K562 (cell line): ENCODE data around the gene TLE7. TPM values are rescaled to one million over a fixed set of nuclear protein-coding genes. Genes with fewer than 3 reads are reported as not detected.

ENCODE experiments used
- ATAC-seq: fragments of 200-7000 bp; cut with Tn5 transposase; 3 replicates; pipeline ENCODE4 v1.9.1; 2020; ENCODE audit warnings: moderate library complexity
- BruUV-seq: library from RNA; stranded (reverse); fragments of 400-500 nt; replicated peaks from 2 replicates; lab custom pipeline; 2021; lab: Mats Ljungman, UMichigan
- CTCF ChIA-PET: fragments of 300-600 bp; formaldehyde crosslinking; extraction: SDS; loops from one replicate; lab custom pipeline; 2021; ENCODE audit warnings: low intra/inter-chr PET ratio; lab: Yijun Ruan, JAX
- POLR2A ChIA-PET: fragments of 300-600, 350-650 bp; sonication (Branson Sonifier 250); formaldehyde crosslinking; extraction: SDS; loops from one replicate; lab custom pipeline; 2021; ENCODE audit warnings: antibody characterized with exemption, inconsistent platforms; lab: Yijun Ruan, JAX
- DNase-seq, 4 experiments: peaks; one replicate each; pipeline versions ENCODE4 v3.0.0 to v3.0.0-alpha.2; 2011 to 2018; ENCODE audit warnings: low spot score in 3 of 4, mixed read lengths in 3 of 4; ENCODE audit errors: extremely low read depth in 1 of 4
- FAIRE-seq: peaks from 2 replicates; lab custom pipeline; 2011; peaks lifted over from hg19 to GRCh38; lab: Jason Lieb, UNC
- H2AFZ ChIP-seq: 2 replicates; pipeline ENCODE4 v1.6.0; 2011; ENCODE audit warnings: low read depth, low read length, control low read depth, inconsistent platforms
- H3K27ac ChIP-seq: fragments of 200-600 bp; 3 replicates; pipeline ENCODE4 v1.8.0; 2011; ENCODE audit warnings: low read depth, mild to moderate bottlenecking, control low read depth, inconsistent platforms, low read length, moderate library complexity, mixed read lengths; ENCODE audit errors: extremely low read depth
- H3K27me3 ChIP-seq, 2 experiments: fragments of 300-600 bp in 1 of 2; 2 replicates in 1 of 2; 3 replicates in 1 of 2; pipeline versions ENCODE4 v1.6.0 to v1.8.0; 2011; ENCODE audit warnings: inconsistent platforms in 2 of 2, low read length in 2 of 2, mild to moderate bottlenecking in 1 of 2, mixed read lengths in 1 of 2, moderate library complexity in 1 of 2; ENCODE audit not compliant: control insufficient read depth in 2 of 2, insufficient read depth in 2 of 2
- H3K36me3 ChIP-seq: fragments of 300-600 bp; 3 replicates; pipeline ENCODE4 v1.8.0; 2011; ENCODE audit warnings: mild to moderate bottlenecking, low read length, inconsistent platforms; ENCODE audit not compliant: control insufficient read depth, insufficient read depth
- H3K4me1 ChIP-seq, 2 experiments: fragments of 200-600 bp in 1 of 2; replicated peaks in 1 of 2; 2 replicates in 1 of 2; 3 replicates in 1 of 2; pipeline versions ENCODE4 v1.5.1 to v1.8.0; 2011; ENCODE audit warnings: inconsistent platforms in 2 of 2, low read length in 2 of 2, mild to moderate bottlenecking in 1 of 2, mixed read lengths in 1 of 2, moderate library complexity in 1 of 2; ENCODE audit not compliant: control insufficient read depth in 2 of 2, insufficient read depth in 2 of 2
- H3K4me2 ChIP-seq: 2 replicates; pipeline ENCODE4 v1.6.1; 2011; ENCODE audit warnings: low read length, control low read depth, inconsistent platforms, mixed read lengths; ENCODE audit not compliant: insufficient read depth
- H3K4me3 ChIP-seq: fragments of 200-600 bp; sonication (generic), shearing (Covaris generic); 2 replicates; pipeline ENCODE4 v1.5.1; 2016; ENCODE audit warnings: control low read depth, inconsistent platforms
- H3K79me2 ChIP-seq: fragments of 200-600 bp; 3 replicates; pipeline ENCODE4 v1.8.0; 2011; ENCODE audit warnings: low read length, inconsistent platforms; ENCODE audit not compliant: control insufficient read depth, insufficient read depth
- H3K9ac ChIP-seq, 2 experiments: 2 replicates each; pipeline versions ENCODE4 v1.6.0 to v1.6.1; 2011; ENCODE audit warnings: low read depth in 2 of 2, low read length in 2 of 2, control low read depth in 1 of 2, inconsistent platforms in 1 of 2, mild to moderate bottlenecking in 1 of 2, mixed read lengths in 1 of 2; ENCODE audit not compliant: insufficient read depth in 1 of 2
- H3K9me1 ChIP-seq: one replicate; pipeline ENCODE4 v1.6.0; 2011; ENCODE audit warnings: inconsistent platforms, mild to moderate bottlenecking, low read length, moderate library complexity; ENCODE audit not compliant: control insufficient read depth, insufficient read depth
- H3K9me3 ChIP-seq: replicated peaks from 2 replicates; pipeline ENCODE4 v1.5.1; 2011; ENCODE audit warnings: low read depth, low read length, inconsistent platforms; ENCODE audit not compliant: control insufficient read depth, insufficient read depth
- H4K20me1 ChIP-seq: replicated peaks from 2 replicates; pipeline ENCODE4 v1.6.1; 2011; ENCODE audit warnings: low read length, inconsistent platforms, mixed read lengths; ENCODE audit not compliant: control insufficient read depth, insufficient read depth
- GABPB2 ChIP-seq: fragments of 250-450 bp; sonication (Bioruptor Pico); conservative IDR thresholded peaks from 2 replicates; pipeline ENCODE4 v1.5.1; 2021; ENCODE audit warnings: mild to moderate bottlenecking
- PHF20 ChIP-seq: fragments of 450-650 bp; IDR thresholded peaks from 2 replicates; pipeline ENCODE4 v1.6.1; 2018; ENCODE audit not compliant: partially characterized antibody
- RFX1 ChIP-seq: fragments of 450-650 bp; IDR thresholded peaks from 2 replicates; pipeline ENCODE4 v1.6.1; 2016; ENCODE audit warnings: mild to moderate bottlenecking, moderate library complexity
- SMAD3 ChIP-seq: fragments of 450-650 bp; formaldehyde crosslinking; conservative IDR thresholded peaks from 2 replicates; pipeline ENCODE4 v1.4.0; 2020; ENCODE audit warnings: mild to moderate bottlenecking
- THRB ChIP-seq: fragments of 450-650 bp; formaldehyde crosslinking; conservative IDR thresholded peaks from 2 replicates; pipeline ENCODE4 v1.4.0; 2022; ENCODE audit warnings: mild to moderate bottlenecking, missing genetic modification characterization
- WGBS: fragments of 100-300 bp; shearing (Covaris generic); methylation state at CpG from one replicate; pipeline ENCODE4 v1.1.6; 2016; ENCODE audit warnings: low coverage, mixed read lengths; ENCODE audit not compliant: insufficient coverage; ENCODE audit errors: missing lambda C conversion rate; 5-methylcytosine and 5-hydroxymethylcytosine counted together
- in situ Hi-C: fragments of 300-500 bp; cut with MboI; formaldehyde crosslinking; loops from 4 replicates; pipeline ENCODE4 v1.15.0; 2018; ENCODE audit warnings: inconsistent platforms, mixed read lengths
- intact Hi-C: fragments of 100-400 bp; cut with micrococcal nuclease; formaldehyde crosslinking; loops from 2 replicates; pipeline ENCODE4 v1.14.2; 2022
- polyA plus RNA-seq, 8 experiments: library from polyadenylated mRNA; depleted of rRNA in 4 of 8; stranded (reverse) in 5 of 8; unstranded in 3 of 8; fragments of >200 nt; fragmentation: Nextera tagmentation in 2 of 8; fragmentation: Illumina TruSeq in 1 of 8; extraction: Ambion mirVana in 2 of 8; extraction: Trizol in 1 of 8; gene quantifications; 2 replicates each; pipeline versions ENCODE4 v1.2.1 to v1.2.3, GENCODE V29; 2011 to 2014; ENCODE audit warnings: inconsistent platforms in 1 of 8, missing spikeins in 1 of 8
- total RNA-seq, 7 experiments: library from RNA; depleted of rRNA in 6 of 7; stranded (reverse); fragments of >200 nt in 6 of 7; fragmentation: Illumina TruSeq in 2 of 7; extraction: Trizol in 2 of 7; gene quantifications; 2 replicates each; pipeline versions ENCODE4 v1.2.1 to v1.2.3, GENCODE V29; 2011 to 2021; ENCODE audit warnings: low replicate concordance in 1 of 7

Gene TLE7
- total and polyA plus RNA-seq, 9 of the 15 experiments (the other 6 are each of a cell fraction or from before 2014, with no cell fraction given) = not detected

GRCh38 chr16:71384073-71384724 lies 57.7 kb downstream of the TLE7 start (continued):
- TF ChIP-seq THRB (CRISPR knock-in tag) (peak; percentile 69; the same call in 1 of the 2 replicates), GABPB2 (no peak), PHF20 (peak; percentile 35)

GRCh38 chr16:71383054-71383773 lies 58.6 kb downstream of the TLE7 start:
- H3K36me3 ChIP-seq = no peaks in the 10 kb centered on the region
- intact Hi-C loops (no loop called here), in situ Hi-C loops (no loop called here)
- H3K9ac ChIP-seq = no peak overlapping the region
- peaks cover 8 to 26% of the 10 kb centered on the region in 2 experiments; a peak in 4 of 5 replicates for H3K27me3 ChIP-seq
- no peaks in the 10 kb centered on the region for H3K4me1 ChIP-seq
- DNase-seq (no peak), FAIRE-seq (no peak), ATAC-seq (peak; percentile 51; the same call in 2 of the 3 replicates)
- ChIA-PET POLR2A (interaction anchor here (0.6 to 1.7 kb wide), 4 partner anchors 8 to 182 kb away, joined by 3 read pairs; no protein-coding TSS in a partner anchor), CTCF (no interaction called here)
- no TSS peak for BruUV-seq
- no peak overlapping the region for H3K27ac ChIP-seq
- no peak overlapping the region for H3K4me3 ChIP-seq
- no peaks in the 10 kb centered on the region for H3K79me2 ChIP-seq
- H3K9me3 ChIP-seq = no peaks in the 10 kb centered on the region
- TF ChIP-seq SMAD3 (CRISPR knock-in tag) (no peak), RFX1 (peak; percentile 74)
- peaks cover 7% of the 10 kb centered on the region; the same call in 1 of the 2 replicates for H4K20me1 ChIP-seq
- H3K4me2 ChIP-seq = no peak overlapping the region
- 8% methylated on average over 11 of the region's 11 CpGs for WGBS
- H2AFZ ChIP-seq = no peak overlapping the region
- no peaks in the 10 kb centered on the region for H3K9me1 ChIP-seq
